HG03060 (cell line): ENCODE measurements around the gene GLOD4.

ENCODE experiments used
- ATAC-seq: cut with Tn5 transposase; IDR thresholded peaks from one replicate; pipeline ENCODE4 v1.9.1; 2021; ENCODE audit warnings: low read depth, moderate number of reproducible peaks; ENCODE audit not compliant: unreplicated experiment

GLOD4 gene

DNA sequence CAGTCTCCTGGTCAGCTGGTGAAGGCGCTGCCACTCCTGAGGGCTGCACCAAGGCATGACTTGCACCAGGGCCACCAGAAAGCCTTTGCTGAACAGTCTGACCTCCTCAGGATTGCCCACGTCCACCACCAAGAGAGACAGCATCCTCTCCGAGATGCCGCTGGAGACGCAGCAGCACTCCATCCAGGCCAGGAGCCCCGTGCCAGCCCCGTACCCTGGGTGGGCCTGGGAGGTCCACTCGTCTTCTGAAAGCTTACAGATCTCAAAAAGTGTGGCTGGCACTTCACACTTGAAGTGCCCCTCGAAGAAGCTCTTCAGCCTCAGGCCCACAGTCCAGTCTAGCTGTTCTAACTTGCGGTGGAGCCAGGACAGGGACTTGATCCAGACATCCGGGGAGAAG is 36.7 kb downstream of the GLOD4 start:
- ATAC-seq = no peak

DNA sequence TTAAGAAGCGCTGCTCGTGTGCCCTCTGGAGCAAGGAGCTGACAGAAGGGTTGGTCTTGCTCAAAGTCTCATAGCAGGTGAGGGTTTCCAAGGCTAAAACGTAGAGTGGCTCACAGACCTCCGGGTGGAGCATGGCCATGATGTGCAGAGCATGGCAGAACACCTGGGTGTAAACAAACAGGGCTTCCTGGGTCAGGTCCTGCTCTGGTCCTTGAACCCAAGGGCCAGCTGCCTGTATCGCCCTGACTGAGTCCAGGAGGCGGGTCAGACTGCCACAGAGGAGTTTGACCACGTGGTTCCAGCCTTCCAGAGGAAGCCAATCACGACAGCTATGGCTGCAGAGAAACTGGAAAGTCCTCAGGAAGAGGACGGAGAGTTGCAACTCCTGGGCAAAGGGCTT is 37.1 kb downstream of the GLOD4 start:
- ATAC-seq = no peak

DNA sequence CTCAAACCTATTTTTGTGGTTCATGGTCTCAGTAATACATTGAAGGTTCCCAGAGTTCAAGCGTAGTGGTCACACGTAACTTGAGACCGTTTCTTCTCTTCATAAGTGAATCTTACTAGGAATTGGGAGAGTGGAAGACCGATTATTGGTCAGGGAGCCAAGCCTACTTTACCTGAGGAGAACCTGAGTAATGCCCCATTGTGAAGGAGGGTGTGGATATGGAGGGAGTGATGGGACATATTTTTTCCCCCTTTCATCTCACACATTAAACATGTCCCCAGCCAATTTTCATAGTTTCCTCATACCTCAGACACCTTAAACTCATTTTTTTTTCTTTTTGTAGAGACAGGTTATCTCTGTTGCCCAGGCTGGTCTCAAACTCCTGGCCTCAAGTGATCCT is 38.9 kb downstream of the GLOD4 start:
- ATAC-seq = no peak

DNA sequence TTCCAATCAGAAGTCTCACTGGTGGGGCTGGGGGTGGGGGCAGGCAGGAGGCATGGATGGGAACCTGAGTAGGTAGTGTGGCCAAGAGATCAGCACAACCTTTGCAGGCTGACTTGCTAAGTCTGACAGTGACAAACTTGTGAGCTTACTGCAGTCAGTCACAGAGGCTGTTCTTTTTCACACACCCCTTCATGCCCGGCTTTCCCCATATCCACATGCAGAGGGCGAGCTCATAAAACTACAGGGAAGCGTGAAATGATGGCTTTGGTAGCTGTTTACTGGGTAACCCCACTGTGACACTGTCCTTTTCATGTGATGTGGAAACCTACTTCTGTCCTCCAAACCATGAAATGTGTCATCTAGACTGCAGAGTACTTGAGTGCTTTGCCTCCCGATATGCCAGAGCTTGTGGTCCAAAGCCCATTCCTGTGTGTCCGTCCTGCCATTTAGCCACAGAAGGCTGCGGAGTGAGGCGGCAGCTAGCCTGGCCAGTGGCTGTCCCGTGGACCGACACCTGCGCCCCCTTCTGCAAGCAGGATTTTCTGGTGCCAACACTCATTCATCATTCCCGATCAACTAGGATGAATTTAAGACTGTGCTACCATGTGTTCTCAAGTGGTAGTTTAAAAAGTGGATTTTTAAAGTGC is 39.8 kb downstream of the GLOD4 start:
- ATAC-seq = no peak

DNA sequence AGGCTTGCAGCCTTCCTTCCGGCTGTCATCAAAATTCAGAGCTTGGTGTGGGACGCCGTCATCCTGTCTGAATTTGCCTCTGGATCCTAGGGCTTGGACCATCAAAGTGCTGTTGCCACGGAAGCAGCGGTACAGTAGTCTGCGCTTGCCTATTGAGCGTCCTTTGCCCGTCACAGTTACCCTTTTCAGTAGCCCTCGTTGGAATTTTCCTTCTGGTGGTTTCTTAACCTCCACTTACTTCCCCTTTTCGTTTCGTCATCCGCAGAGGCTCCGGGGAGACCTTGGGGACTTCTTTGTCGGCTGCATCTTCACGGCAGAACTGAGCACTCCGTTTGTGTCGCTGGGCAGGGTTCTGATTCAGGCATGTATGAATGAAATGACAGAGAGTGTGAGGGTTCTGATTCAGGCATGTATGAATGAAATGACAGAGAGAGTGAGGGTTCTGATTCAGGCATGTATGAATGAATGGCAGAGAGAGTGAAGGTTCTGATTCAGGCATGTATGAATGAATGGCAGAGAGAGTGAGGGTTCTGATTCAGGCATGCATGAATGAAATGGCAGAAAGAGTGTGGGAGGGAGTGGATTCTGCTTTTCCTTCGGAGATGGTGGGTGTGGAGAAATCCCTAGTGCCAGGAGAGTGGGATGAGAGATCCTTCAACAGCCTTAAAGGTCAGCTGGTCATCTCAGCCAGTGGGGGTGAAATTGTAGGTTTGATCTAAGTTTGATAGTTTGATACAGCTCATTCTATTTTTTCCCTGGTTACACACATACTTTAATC is 41.7 kb downstream of the GLOD4 start:
- no peak for ATAC-seq

DNA sequence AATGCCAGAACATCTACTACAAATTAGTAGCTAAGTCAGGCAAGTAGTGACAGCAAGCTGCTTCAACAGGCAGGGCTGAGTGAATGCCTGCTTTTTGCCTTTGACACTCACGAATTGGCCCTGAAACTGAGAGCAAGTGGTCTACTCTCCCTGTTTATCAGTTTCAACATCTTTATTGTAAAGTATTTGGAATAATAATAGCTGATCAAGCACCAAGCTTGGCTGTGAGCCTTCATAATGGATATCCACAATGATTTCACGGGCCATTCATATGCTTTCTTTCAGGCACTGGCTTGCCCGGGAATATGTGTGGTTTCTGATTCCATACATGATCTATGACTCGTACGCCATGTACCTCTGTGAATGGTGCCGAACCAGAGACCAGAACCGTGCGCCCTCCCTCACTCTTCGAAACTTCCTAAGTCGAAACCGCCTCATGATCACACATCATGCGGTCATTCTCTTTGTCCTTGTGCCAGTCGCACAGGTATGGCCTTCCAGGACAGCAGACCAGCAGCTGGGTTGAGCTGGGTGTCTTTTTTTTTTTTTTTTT is 44.4 kb downstream of the GLOD4 start:
- ATAC-seq = no peak

DNA sequence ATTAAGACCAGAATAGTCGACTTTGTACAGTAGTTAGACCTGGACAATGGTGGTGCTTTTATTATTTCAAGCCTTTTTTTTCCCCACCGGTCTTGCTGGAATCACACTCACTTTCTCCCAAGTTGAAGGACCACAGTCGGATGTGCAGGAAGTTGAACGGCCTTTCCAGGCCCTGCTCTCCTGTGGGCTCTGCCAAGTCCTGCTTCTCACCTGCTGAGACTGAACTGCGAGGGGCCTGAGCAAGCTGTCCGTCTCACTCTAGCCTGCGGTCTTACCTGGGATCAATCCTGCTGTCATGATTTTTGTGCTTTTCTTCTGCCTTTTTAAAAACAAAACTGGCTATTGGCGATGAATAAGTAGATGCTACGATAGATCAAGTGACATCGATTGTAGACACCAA is 48.3 kb downstream of the GLOD4 start:
- no peak for ATAC-seq

DNA sequence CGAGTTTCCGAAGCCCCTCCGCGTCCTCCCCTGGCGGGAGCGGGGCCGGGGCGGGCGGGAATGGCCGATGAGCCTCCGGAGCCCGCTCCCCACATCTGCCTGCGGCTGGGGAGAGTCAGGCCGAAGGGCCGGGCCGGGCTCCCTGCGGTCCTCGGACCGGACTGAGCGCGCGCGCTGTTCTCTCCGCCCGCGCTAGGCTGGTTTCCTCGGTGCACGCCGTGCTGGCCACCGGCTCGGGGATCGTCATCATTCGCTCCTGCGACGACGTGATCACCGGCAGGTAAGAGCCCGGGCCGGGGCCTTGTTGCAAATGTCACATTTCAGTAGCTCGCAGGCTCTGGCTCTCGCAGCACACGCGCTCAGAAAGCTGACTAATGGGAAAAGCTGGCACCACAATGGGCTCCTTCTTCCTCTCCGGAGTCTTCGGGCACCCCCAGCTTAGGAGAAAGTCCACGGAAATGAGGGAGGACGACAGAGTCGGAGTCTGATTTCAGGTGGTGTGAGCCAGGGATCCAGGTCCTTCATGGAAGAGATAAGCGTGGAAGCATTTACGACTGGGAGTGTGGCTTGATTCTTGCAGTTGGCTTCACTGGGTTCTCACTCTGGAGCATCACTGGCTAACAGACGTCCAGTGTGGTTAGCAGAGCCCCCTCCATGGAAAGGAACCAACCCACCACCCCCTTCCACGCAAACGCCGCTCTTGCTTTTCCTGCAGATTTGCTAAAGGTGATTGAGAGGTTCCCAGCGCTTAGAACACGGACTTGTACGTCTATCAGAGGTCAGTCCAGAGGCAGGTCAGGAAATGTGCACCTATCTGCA is 49.0 kb downstream of the GLOD4 start:
- no peak for ATAC-seq

DNA sequence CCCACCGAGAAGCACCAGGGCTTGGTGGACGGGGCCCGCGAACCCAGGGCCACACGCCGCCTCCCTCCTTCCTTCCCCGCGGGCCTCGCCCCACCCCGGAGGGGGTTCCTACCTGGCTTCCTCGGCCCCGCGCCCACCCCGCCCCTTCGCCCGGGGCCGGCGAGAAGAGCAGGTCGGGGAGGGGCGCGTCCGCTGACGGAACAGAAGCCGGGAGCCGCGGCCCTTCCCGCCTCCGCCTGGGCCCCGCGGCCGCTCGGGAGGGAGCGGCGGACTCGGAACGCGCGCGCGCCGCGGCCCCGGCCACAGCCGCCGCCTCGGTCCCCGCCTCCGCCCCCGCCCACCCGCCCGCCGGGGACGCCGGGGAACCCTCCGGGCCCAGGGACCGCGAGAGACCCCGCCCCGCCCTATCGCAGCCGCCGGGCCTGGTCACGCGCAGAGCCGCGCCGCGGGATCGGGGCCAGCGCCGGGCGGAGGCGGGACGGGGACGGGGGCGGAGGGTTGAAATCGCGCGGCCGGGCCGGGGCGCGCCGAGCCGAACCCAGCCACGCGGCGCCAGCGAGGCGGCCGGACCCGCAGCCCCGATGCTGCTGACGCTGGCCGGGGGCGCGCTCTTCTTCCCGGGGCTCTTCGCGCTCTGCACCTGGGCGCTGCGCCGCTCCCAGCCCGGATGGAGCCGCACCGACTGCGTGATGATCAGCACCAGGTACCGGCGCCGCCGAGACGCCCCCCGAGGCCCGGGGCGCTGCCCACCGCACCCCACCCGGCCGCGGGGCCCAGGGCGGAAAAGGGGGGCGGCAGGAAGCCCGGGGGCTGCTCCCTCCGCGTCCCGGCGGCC is 49.8 kb downstream of the GLOD4 start, which contains the start of gene TLCD3A:
Gene TLCD3A, plus strand, starts transcription at position 530 of the 835 bp plus-strand sequence. Its CDS starts 52 bp downstream, at position 582.
- ATAC-seq = no peak

DNA sequence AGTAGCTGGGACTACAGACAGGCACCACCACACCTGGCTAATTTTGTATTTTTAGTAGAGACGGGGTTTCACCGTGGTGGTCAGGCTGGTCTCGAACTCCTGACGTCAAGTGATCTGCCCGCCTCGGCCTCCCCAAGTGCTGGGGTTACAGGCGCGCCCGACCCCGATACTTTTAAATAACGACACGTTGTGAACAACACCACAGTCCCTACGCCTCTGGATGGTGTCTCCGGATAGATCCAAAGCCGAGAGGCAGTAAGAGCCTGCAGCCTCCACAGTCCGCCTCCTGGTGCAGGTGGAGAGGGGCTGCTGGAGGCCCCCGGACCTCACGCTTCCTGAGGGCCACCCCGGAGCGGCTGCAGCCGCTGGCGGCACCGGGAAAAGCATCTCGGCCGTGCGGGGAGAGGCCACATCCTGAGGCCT is 50.4 kb downstream of the GLOD4 start:
- ATAC-seq = no peak

DNA sequence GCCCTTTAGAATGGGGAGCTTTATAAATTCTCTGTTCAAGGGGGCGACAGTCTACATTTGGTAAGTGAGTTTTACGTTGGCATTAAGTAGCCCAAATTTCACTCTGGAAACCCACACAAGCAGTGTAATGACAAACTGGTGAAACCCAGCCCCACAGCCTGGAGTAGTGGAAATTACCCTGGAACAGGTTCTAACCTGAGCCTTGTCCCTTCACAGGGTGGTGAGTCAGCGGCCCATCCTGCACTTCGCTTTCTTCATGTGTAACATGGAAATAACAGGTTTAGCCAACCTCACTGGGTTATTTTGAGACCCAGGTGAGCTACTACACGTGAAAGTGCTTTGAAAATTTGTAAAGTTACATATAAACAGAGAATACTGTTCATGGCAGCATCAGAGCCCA is 53.2 kb downstream of the GLOD4 start:
- no peak for ATAC-seq

DNA sequence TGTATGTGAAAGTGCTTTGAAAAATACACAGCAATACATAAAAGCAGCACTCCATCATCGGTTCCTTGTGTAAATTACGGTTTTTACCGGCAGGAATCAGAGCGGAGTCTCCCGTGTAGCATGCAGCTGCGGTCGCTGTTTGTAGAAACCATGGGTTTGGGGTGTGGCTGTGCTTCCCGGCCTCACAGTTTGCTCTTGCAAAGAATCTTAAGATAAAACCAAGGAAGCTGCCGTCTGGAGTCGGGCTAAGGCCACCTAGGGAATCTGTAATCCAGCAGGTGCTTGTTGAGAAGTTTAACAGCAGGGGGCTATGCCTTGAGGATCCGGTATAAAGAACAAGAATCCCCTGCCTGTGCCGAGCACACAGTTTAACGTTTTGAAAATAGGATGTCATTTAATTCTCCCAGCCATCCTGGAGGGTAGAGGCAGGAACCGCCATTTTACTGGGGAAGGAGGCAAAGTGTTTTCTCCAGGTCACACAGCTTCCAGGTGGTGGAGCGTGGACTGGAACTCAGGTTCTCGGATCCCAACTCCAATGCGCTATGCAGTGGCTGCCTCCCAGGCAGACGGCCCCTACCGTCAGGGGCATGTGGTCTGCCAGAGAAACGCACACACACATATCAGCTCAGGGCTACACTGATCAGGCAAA is 55.7 kb downstream of the GLOD4 start:
- no peak for ATAC-seq

DNA sequence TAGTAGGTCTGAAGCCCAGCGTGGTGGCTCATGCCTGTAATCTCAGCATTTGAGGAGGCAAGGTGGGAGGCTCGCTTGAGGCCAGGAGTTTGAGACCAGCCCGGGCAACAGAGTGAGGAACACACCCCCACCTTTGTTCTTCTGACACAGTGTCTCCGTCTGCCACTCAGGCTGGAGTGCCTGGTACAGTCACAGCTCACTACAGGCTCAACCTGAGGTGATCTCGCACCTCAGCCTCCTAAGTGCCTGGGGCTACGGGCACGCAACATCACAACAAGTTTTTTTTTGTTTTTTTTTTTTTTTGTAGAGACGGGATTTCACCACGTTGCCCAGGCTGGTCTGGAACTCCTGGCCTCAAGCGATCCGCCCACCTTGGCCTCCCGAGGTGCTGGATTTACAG is 56.3 kb downstream of the GLOD4 start:
- no peak for ATAC-seq

DNA sequence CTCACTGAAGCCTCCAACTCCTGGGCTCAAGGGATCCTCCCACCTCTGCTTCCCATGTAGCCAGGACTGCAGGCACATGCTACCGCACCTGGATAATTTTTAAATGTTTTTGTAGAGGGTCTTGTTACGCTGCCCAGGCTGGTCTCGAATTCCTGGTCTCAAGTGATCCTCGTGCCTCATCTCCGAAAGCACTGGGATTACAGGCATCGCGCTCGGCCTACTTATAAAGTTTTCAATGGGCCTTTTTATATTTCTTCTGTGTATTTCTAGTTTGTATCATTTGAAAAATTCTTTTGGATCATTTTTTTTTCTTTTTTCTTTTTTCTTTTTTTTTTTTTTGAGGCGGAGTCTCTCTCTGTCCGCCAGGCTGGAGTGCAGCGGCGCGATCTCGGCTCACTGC is 57.0 kb downstream of the GLOD4 start:
- no peak for ATAC-seq

DNA sequence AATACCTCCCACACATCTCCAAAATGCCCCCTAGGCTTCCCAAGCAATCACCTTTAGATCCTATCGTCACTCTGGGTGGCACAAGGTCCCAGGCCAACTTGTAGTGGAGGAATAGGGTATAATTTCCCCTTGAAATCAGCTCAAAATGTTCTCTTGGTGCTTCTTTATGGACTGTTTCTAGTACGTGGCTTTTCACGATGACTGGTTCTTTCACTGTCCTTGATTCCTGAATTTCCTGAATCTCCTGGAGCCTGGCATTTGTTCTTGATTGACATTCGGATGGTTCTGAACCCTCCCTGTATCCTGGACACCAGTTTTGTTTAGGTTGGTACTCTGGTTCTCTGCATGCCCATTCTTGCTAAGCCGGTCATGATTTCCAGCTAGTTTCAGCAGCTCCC is 60.5 kb downstream of the GLOD4 start:
- ATAC-seq = no peak

DNA sequence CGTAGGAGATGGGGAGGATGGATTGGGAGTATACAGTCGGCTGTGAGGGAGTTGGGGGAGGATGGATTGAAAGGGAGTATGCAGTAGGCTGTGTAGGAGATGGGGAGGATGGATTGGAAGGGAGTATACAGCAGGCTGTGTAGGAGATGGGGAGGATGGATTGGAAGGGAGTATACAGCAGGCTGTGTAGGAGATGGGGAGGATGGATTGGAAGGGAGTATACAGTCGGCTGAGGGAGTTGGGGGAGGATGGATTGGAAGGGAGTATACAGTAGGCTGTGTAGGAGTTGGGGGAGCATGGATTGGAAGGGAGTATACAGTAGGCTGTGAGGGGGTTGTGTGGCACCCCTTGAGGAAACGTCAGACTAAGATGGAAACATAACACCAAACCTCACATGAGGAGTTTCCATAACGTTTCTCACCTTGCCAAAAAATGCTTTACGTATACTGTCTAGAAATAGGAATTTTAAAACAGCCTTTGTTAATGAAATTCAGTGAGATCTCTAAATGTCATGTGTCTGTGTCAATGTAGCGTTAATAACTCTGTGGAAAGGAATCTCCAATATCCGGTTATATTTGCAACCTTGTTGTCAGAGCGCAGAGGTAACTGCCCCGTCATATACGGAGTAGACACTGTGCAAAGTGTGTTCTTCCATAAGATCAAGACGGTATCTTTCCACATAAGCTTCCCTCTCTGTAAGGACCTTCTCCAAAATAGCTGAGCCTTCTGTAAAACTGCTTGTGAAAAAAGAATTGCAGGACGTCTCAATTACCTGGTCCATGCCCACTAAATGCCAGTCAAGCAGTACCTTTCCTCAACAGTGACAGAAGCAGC is 61.2 kb downstream of the GLOD4 start:
- no peak for ATAC-seq

DNA sequence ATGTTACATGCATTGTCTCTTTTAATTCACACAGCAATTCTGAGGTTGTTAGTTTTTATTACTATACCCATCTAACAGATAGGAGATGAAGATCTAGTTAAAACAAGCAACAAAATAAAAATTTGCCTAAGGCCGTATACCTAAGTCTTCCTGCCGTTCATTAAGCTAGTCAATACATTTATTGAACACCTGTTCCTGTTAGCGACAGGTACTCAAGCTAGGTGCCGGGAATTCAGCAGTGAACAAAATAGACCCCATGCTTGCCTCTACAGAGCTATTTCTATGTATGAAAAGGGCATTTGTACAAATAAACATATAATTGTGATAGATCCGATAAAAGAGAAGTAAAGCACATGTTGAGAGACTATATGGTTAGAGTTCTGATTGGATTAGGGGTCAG is 64.0 kb downstream of the GLOD4 start:
- no peak for ATAC-seq
